Gastroesophageal sphincter (tissue), 4 donors: ENCODE results near the gene NAA60. TPM values are rescaled to one million over a fixed set of nuclear protein-coding genes. Genes with fewer than 3 reads are reported as not detected.

ENCODE experiments used
- ATAC-seq: fragments of 150-250 bp; one replicate; pipeline ENCODE4 v1.9.1; 2016; ENCODE audit warnings: mild to moderate bottlenecking, moderate library complexity
- H3K27ac ChIP-seq, 4 donors: fragments of 200-600 bp; sonication (generic) in 3 of 4; 1 replicate in 3 of 4; 2 replicates in 1 of 4; pipeline ENCODE4 v1.5.1; 2016 to 2019
- H3K27me3 ChIP-seq: fragments of 200-600 bp; sonication (generic); one replicate; pipeline ENCODE4 v1.5.1; 2019
- H3K36me3 ChIP-seq, 2 donors: fragments of 200-600 bp; sonication (generic); one replicate each; pipeline ENCODE4 v1.5.1; 2019; ENCODE audit warnings: control low read depth in 1 of 2
- H3K4me1 ChIP-seq, 3 donors: fragments of 200-600 bp; sonication (generic); 1 replicate in 2 of 3; 2 replicates in 1 of 3; pipeline ENCODE4 v1.5.1; 2016 to 2019; ENCODE audit warnings: control low read depth in 2 of 3
- H3K4me3 ChIP-seq, 2 donors: fragments of 200-600 bp; sonication (generic); one replicate each; pipeline ENCODE4 v1.5.1; 2019; ENCODE audit warnings: mild to moderate bottlenecking in 1 of 2, moderate library complexity in 1 of 2
- H3K9me3 ChIP-seq, 3 donors: fragments of 200-600 bp; sonication (generic); one replicate each; pipeline ENCODE4 v1.5.1; 2017 to 2019; ENCODE audit warnings: control low read depth in 2 of 3
- EP300 ChIP-seq: sonication (generic); formaldehyde crosslinking; IDR thresholded peaks from one replicate; pipeline ENCODE4 v1.6.1; 2017; ENCODE audit warnings: antibody characterized with exemption, mild to moderate bottlenecking
- POLR2A ChIP-seq, 2 donors: fragments of 450-650 bp; IDR thresholded peaks; one replicate each; pipeline ENCODE4 v1.6.1; 2017; ENCODE audit warnings: antibody characterized with exemption in 2 of 2, mild to moderate bottlenecking in 2 of 2, moderate library complexity in 1 of 2
- POLR2AphosphoS5 ChIP-seq: sonication (generic); formaldehyde crosslinking; IDR thresholded peaks from one replicate; pipeline ENCODE4 v1.6.1; 2017; ENCODE audit warnings: antibody characterized with exemption
- WGBS, 2 donors: methylation state at CpG; one replicate each; pipeline ENCODE4 v1.1.5; 2018; ENCODE audit warnings: low coverage in 1 of 2; 5-methylcytosine and 5-hydroxymethylcytosine counted together
- total RNA-seq, 4 donors: library from RNA; depleted of rRNA; stranded (reverse); fragments of >200 nt; gene quantifications; one replicate each; pipeline ENCODE4 v1.1.0, GENCODE V29; 2016
- TF ChIP-seq, protein P1 (sequence below), 4 experiments: fragments of 200-600 bp in 2 of 4; fragments of 450-650 bp in 2 of 4; sonication (generic) in 1 of 4; IDR thresholded peaks; one replicate each; pipeline ENCODE4 v1.5.1; 2017 to 2019; ENCODE audit warnings: antibody characterized with exemption in 4 of 4, mild to moderate bottlenecking in 2 of 4, moderate library complexity in 2 of 4

The NAA60 gene
- 10 to 100 TPM; 18.6 to 35.1 (median 28.5) TPM for total RNA-seq

DNA sequence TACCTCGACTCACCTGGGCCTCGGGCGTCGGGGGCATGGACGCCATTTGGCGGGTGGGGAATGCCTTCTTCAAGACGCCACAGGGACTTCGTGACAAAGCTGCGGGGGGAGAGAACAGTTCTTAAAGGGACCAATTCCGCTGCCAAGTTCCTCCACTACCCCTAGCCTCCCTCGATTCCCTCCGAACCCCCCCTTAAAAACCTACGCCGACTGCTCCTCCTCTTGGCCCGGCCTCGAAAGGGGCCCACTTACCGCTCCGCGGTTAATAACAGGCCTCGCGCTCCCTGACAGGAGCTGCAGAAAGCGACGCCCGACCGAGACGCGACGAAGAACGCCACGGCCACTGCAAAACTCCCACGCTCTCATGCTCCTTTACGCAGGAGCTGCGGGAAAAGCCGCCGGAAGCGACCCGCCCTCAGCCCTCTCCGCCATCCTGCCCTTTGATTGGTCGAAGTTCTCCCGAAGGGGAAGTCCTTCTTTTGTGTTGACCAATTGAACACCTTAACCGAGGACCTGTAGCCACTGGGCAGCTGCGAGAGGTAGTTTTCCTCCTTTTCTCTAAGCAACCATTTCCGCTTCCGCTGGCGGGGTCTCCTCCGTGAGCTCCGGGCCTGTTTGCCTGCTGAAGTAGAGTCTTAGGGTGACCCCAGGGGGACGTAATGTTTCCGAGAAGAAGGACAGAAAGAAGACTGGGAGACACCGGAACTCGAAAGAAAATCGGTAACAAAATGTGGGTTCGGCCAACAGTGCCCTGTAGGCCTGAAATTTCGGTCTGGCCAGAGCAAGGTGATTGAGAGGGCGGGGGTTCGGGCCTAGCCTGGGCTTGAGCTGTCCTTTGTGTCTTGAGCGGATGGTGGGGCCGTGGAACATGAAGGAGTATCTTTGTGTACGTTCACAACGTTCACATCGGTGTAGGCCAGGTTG, at the start of gene NAA60, which contains the start of gene ZNF597:
TSS of gene NAA60 (plus strand) at position 573 of the 924 bp plus-strand sequence. CDS start 32,548 bp downstream, outside the sequence.
TSS of gene ZNF597 (minus strand) at position 397 of the 924 bp plus-strand sequence. CDS start at position 46, 351 bp downstream.
- WGBS, 2 donors, result 35 to 41% methylated on average over 12 to 24 of the region's 61 CpGs
- Histone ChIP-seq H3K27me3 (no peaks in the 10 kb centered on the region), H3K9me3 (peaks cover 0 to 38% (median 0%) of the 10 kb centered on the region in 3 donors), H3K4me3 (peak within 1 kb of the TSS; percentile 54 to 62), H3K4me1 (peaks cover 0 to 21% (median 0%) of the 10 kb centered on the region in 3 donors), H3K36me3 (peaks cover 0 to 32% of the 10 kb centered on the region in 2 donors), H3K27ac (peak within 1 kb of the TSS; percentile 44 to 80 (median 76))
- TF ChIP-seq POLR2AphosphoS5, result peak; percentile 17
- TF ChIP-seq POLR2A (IDR thresholded peaks at IDR 0.05), result no peak
- no peak for TF ChIP-seq EP300
- TF ChIP-seq, protein P1, sequence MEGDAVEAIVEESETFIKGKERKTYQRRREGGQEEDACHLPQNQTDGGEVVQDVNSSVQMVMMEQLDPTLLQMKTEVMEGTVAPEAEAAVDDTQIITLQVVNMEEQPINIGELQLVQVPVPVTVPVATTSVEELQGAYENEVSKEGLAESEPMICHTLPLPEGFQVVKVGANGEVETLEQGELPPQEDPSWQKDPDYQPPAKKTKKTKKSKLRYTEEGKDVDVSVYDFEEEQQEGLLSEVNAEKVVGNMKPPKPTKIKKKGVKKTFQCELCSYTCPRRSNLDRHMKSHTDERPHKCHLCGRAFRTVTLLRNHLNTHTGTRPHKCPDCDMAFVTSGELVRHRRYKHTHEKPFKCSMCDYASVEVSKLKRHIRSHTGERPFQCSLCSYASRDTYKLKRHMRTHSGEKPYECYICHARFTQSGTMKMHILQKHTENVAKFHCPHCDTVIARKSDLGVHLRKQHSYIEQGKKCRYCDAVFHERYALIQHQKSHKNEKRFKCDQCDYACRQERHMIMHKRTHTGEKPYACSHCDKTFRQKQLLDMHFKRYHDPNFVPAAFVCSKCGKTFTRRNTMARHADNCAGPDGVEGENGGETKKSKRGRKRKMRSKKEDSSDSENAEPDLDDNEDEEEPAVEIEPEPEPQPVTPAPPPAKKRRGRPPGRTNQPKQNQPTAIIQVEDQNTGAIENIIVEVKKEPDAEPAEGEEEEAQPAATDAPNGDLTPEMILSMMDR (IDR thresholded peaks at IDR 0.05), result peak in 1 of 4 experiments; percentile 1
- peak; percentile 99 for ATAC-seq

DNA sequence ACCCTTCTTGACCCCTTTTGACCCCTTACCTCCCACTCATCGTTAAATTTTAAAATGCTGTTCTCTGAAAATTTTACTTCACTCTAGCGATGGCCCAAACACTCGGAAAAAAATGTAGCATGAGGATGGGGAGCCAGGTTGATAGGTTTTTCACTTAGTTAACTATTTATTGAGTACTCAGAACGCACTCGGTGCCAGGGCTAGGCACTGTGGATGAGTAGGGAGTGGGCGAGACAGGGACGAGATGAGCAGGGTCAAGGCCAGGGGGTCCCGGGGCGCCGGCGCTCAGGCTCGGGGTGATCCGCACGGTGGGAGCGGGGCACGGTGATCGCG, 43.1 kb upstream of the NAA60 start:
- Histone ChIP-seq H3K9me3 (peaks cover 0 to 54% (median 0%) of the 10 kb centered on the region in 3 donors), H3K27ac (peak overlapping the region; percentile 70 to 92 (median 88)), H3K27me3 (no peaks in the 10 kb centered on the region), H3K4me1 (peaks cover 0 to 38% (median 8%) of the 10 kb centered on the region in 3 donors), H3K36me3 (peaks cover 0 to 60% of the 10 kb centered on the region in 2 donors), H3K4me3 (peak overlapping the region; percentile 79 to 80)
- no peak for TF ChIP-seq POLR2A (IDR thresholded peaks at IDR 0.05)
- TF ChIP-seq, protein P1 (IDR thresholded peaks at IDR 0.05), result no peak
- TF ChIP-seq EP300, result no peak
- no peak for TF ChIP-seq POLR2AphosphoS5
- no peak for ATAC-seq
- WGBS, 2 donors, result 0% methylated on average over 3 to 4 of the region's 18 CpGs

DNA sequence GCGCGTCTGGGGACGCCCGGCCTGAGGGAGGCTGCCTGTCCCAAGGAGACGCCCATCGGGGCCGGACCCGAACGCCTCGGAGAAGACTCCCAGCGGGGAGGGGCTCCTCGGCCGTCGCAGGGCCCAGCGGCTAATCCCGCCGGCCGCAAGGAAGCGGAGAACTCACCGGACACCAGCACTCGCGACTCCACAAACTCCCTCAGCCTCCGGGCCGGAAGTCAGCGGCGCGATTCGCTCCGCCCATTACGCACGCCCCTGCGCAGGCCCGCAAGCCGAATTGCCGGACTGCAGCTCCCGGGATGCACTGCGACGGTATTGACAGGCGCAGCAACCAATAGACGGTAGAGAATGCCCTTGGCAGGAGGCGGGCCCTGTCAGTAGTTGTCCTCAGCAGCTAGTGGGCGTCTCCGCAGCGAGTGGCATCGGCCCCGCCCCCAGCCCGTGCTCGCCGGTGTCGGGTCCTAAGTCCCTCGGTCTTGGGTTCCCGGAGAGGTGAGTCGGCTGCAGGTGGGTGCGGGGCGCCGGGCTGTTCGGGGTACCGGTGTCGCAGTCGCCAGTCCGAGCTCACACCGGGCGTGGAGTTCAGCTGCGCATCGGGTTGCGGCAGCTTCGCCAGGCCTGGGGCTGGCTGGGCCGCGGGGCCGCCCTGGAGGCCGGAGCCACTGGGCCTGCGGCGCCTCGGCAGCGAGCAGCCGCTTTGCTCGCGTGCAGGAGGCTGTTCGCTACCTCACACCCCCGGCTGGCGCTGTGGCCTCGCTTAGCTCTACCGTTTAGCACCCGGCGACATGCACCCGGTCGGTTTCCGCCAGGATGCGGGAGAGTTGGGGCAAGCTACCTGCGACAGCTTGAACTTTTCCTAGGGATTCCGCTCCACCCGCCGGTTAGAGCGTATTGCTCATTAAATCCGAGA, 42.4 kb upstream of the NAA60 start, which contains the start of the genes ZNF174 and ZSCAN32:
TSS of gene ZNF174 (plus strand) at position 437 of the 910 bp plus-strand sequence. CDS start 790 bp downstream, outside the sequence.
TSS of gene ZSCAN32 (minus strand) at position 226 of the 910 bp plus-strand sequence. CDS start 3,447 bp downstream, outside the sequence.
- TF ChIP-seq POLR2AphosphoS5 (peak; percentile 74), POLR2A (IDR thresholded peaks at IDR 0.05) (peak; percentile 36 to 71), EP300 (no peak)
- TF ChIP-seq, protein P1 (IDR thresholded peaks at IDR 0.05), result peak in 2 of 4 experiments; percentile 23 to 32
- ATAC-seq, result peak; percentile 100
- WGBS, 2 donors, result 0% methylated on average over 5 of the region's 95 CpGs; no CpG with 5 or more reads in 1 of the 2 donors
- H3K4me1 ChIP-seq, result peaks cover 0 to 38% (median 8%) of the 10 kb centered on the region in 3 donors
- no peaks in the 10 kb centered on the region for H3K27me3 ChIP-seq
- H3K4me3 ChIP-seq, result peak within 1 kb of the TSS; percentile 79 to 80
- peaks cover 0 to 54% (median 0%) of the 10 kb centered on the region in 3 donors for H3K9me3 ChIP-seq
- H3K36me3 ChIP-seq, result peaks cover 0 to 60% of the 10 kb centered on the region in 2 donors
- H3K27ac ChIP-seq, result peak within 1 kb of the TSS; percentile 70 to 92 (median 88)

DNA sequence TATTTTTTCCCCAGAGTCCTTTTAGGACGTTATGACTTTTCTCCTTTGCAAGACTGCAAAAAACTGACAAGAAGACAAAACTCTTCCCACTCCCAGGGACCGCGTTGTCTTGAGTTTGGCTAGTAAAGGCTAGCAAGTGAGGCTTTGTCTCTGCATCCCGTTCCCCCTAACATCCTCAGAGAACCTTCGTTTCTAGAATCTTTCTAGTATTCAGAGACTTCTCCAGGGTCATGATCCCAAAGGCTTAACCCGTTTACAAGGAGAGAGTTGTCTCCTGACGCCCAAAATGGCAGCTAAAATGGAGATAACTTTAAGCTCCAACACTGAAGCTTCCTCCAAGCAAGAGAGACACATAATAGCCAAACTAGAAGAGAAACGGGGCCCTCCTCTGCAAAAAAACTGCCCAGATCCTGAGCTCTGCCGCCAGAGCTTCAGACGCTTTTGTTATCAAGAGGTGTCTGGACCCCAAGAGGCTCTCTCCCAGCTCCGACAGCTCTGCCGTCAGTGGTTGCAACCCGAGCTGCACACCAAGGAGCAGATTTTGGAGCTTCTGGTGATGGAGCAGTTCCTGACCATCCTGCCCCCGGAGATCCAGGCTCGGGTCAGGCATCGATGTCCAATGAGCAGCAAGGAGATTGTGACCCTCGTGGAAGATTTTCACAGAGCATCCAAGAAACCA, 41.6 kb upstream of the NAA60 start:
- H3K9me3 ChIP-seq, result peaks cover 0 to 54% (median 0%) of the 10 kb centered on the region in 3 donors

More for the DNA sequence above, 41.6 kb upstream of the NAA60 start:
- ATAC-seq, result no peak
- Histone ChIP-seq H3K27me3 (no peaks in the 10 kb centered on the region), H3K4me3 (peak overlapping the region; percentile 79 to 80), H3K27ac (peak overlapping the region; percentile 3 to 92 (median 88)), H3K4me1 (peaks cover 0 to 38% (median 8%) of the 10 kb centered on the region in 3 donors), H3K36me3 (peaks cover 0 to 60% of the 10 kb centered on the region in 2 donors)
- no peak for TF ChIP-seq POLR2AphosphoS5
- TF ChIP-seq EP300, result no peak
- TF ChIP-seq, protein P1 (IDR thresholded peaks at IDR 0.05), result no peak
- no peak for TF ChIP-seq POLR2A (IDR thresholded peaks at IDR 0.05)
- 19 to 23% methylated on average over 7 to 10 of the region's 17 CpGs for WGBS, 2 donors
